ENCODE measurements around the gene FRRS1L. TPM values are rescaled to one million over a fixed set of nuclear protein-coding genes. Genes with fewer than 3 reads are reported as not detected.
A peak's percentile ranks its signal among the peaks of the same experiment; 100 is the strongest.

FRRS1L gene
- total RNA-seq, 1 experiment from 2014 or later = not detected

DNA sequence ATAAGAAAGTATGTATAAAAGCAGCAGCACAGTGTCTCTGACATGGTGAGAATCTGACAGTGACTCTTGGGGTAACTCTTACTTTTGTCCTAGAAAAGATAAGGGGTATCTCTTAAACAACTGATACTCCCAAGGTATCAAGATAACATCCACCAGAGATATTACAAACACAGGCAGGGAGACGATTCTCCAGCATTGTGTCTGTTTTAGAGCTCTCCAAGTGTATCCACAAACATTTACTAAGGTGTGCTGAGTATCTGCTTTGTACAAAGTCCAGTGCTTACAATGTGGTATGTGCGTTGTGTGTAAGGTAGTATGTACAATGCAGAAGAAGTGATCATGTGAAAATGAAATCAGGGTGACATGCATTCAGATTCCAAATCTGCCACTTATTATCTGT lies 42.9 kb downstream of the FRRS1L start:
- no peaks in the 10 kb centered on the region for H3K36me3 ChIP-seq (ENCODE audit: low read depth)
- no peaks in the 10 kb centered on the region for H3K9me3 ChIP-seq (ENCODE audit: insufficient read depth, low read depth)
- no TSS peak for BruUV-seq (replicated peaks)
- no peak overlapping the region for H3K27ac ChIP-seq
- TF ChIP-seq, protein P1, sequence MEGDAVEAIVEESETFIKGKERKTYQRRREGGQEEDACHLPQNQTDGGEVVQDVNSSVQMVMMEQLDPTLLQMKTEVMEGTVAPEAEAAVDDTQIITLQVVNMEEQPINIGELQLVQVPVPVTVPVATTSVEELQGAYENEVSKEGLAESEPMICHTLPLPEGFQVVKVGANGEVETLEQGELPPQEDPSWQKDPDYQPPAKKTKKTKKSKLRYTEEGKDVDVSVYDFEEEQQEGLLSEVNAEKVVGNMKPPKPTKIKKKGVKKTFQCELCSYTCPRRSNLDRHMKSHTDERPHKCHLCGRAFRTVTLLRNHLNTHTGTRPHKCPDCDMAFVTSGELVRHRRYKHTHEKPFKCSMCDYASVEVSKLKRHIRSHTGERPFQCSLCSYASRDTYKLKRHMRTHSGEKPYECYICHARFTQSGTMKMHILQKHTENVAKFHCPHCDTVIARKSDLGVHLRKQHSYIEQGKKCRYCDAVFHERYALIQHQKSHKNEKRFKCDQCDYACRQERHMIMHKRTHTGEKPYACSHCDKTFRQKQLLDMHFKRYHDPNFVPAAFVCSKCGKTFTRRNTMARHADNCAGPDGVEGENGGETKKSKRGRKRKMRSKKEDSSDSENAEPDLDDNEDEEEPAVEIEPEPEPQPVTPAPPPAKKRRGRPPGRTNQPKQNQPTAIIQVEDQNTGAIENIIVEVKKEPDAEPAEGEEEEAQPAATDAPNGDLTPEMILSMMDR (conservative IDR thresholded peaks at IDR 0.05) = no peak
- no peak for TF ChIP-seq EZH2 (IDR thresholded peaks at IDR 0.05; ENCODE audit: low read depth)
- H3K79me2 ChIP-seq (ENCODE audit: low read depth) = peaks cover 7% of the 10 kb centered on the region
- intact Hi-C loops (cut with micrococcal nuclease; ENCODE audit: unreplicated experiment) = no loop called here
- CTCF ChIA-PET = no interaction called here
- H3K4me3 ChIP-seq = no peak overlapping the region
- H4K20me1 ChIP-seq (ENCODE audit: insufficient read depth) = no peaks in the 10 kb centered on the region
- no peaks in the 10 kb centered on the region for H3F3A ChIP-seq (ENCODE audit: insufficient read depth, low read depth)
- H2AFZ ChIP-seq = no peak overlapping the region
- no peaks in the 10 kb centered on the region for H3K27me3 ChIP-seq (ENCODE audit: insufficient read depth, low read depth)
- no peak overlapping the region for H3K4me2 ChIP-seq
- DNase-seq = no peak
- peaks cover 7% of the 10 kb centered on the region for H3K4me1 ChIP-seq (replicated peaks; ENCODE audit: insufficient read depth)
- H3K9me2 ChIP-seq (ENCODE audit: insufficient read depth) = no peaks in the 10 kb centered on the region; the same call in 1 of the 2 replicates
- POLR2A ChIA-PET (ENCODE audit: unreplicated experiment) = no interaction called here

DNA sequence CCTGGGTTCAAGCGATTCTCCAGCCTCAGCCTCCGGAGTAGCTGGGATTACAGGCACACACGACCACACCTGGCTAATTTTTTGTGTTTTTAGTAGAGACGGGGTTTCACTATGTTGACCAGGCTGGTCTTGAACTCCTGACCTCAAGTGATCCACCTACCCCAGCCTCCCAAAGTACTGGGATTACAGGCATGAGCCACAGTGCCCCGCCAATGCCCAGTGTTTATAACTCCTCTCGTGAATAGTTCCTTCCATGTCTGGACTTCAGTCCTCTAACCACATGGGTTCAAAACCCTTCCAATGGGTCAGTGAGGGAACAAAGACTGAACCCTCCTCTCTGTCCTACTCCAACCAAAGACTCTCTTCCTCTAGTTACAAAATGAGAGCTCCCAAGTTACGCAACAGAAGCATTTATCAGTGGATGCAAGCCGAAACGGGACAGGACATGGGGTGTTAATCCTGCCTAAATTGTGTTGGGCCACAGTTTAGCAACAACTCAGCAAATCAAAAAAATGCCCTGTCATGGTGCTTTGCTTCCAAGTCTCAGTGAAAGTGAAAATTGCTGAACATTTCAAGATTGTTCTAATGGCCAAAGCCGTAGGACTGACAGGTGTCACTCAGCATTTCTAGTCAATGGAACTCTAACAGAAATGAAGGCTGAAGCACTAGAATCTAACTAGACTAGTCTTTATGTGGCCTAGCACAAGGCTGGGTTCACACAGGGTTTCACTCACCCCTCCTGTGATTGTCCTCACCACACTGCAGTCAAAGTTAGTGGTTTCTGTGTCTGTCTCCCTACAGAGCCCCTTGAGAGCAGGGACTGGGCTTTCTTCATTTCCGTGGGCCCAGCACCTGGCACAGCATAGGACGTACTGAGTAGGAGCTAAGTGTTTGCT lies 44.1 kb downstream of the FRRS1L start:
- H3K9me3 ChIP-seq (ENCODE audit: insufficient read depth, low read depth) = no peaks in the 10 kb centered on the region
- TF ChIP-seq, protein P1 (conservative IDR thresholded peaks at IDR 0.05) = no peak
- no peak for TF ChIP-seq EZH2 (IDR thresholded peaks at IDR 0.05; ENCODE audit: low read depth)
- H3K27ac ChIP-seq = no peak overlapping the region
- H3K79me2 ChIP-seq (ENCODE audit: low read depth) = peaks cover 18% of the 10 kb centered on the region
- ChIA-PET CTCF (interaction anchor here (0.6 kb wide), 1 partner anchor 279 kb away, joined by 3 read pairs; no protein-coding TSS in a partner anchor), POLR2A (ENCODE audit: unreplicated experiment) (no interaction called here)
- no peaks in the 10 kb centered on the region; the same call in 1 of the 2 replicates for H3K9me2 ChIP-seq (ENCODE audit: insufficient read depth)
- no peak overlapping the region for H3K4me3 ChIP-seq
- no peaks in the 10 kb centered on the region for H3K27me3 ChIP-seq (ENCODE audit: insufficient read depth, low read depth)
- H3F3A ChIP-seq (ENCODE audit: insufficient read depth, low read depth) = peaks cover 7% of the 10 kb centered on the region; the same call in 1 of the 2 replicates
- intact Hi-C loops (cut with micrococcal nuclease; ENCODE audit: unreplicated experiment) = no loop called here
- H4K20me1 ChIP-seq (ENCODE audit: insufficient read depth) = peaks cover 9% of the 10 kb centered on the region
- H2AFZ ChIP-seq = no peak overlapping the region
- H3K4me2 ChIP-seq = no peak overlapping the region
- H3K36me3 ChIP-seq (ENCODE audit: low read depth) = no peaks in the 10 kb centered on the region
- no TSS peak for BruUV-seq (replicated peaks)
- no peak for DNase-seq
- peaks cover 11% of the 10 kb centered on the region for H3K4me1 ChIP-seq (replicated peaks; ENCODE audit: insufficient read depth)

DNA sequence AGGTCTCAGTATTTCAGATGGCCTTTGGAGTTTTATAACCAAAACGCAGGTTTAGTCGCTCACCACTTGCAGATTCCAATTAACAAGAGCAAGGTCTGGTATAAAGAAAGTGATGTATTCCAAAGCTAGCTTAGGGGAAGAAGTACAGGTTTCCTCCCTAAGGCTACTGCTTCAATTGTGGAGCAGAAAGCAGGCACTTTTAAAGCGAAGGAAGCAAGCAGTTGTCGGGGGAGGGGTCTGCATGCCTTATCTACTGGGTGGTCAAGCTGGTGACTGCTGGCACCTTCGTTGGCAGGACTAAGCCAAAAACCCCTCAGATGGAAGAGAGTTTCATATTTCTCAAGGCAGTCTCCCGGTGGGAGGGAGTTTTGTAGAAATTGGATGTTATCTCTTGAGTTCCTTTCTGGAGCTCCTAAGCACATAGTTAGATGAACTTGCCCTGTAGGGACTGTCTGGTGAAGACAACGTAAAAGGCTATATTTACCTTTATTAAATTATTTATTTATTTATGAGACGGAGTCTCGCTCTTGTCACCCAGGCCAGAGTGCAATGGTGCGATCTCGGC lies 45.7 kb downstream of the FRRS1L start:
- DNase-seq = no peak
- H3K9me3 ChIP-seq (ENCODE audit: insufficient read depth, low read depth) = no peaks in the 10 kb centered on the region
- CTCF ChIA-PET = no interaction called here
- intact Hi-C loops (cut with micrococcal nuclease; ENCODE audit: unreplicated experiment) = no loop called here
- peak overlapping the region; percentile 77; the same call in 1 of the 2 replicates for H3K4me2 ChIP-seq
- no peak for TF ChIP-seq EZH2 (IDR thresholded peaks at IDR 0.05; ENCODE audit: low read depth)
- TF ChIP-seq, protein P1 (conservative IDR thresholded peaks at IDR 0.05) = no peak
- peaks cover 20% of the 10 kb centered on the region for H4K20me1 ChIP-seq (ENCODE audit: insufficient read depth)
- H2AFZ ChIP-seq = no peak overlapping the region
- peaks cover 28% of the 10 kb centered on the region for H3K4me1 ChIP-seq (replicated peaks; ENCODE audit: insufficient read depth)
- no peaks in the 10 kb centered on the region for H3K27me3 ChIP-seq (ENCODE audit: insufficient read depth, low read depth)
- H3K79me2 ChIP-seq (ENCODE audit: low read depth) = peaks cover 35% of the 10 kb centered on the region
- no TSS peak for BruUV-seq (replicated peaks)
- H3K4me3 ChIP-seq = no peak overlapping the region
- H3F3A ChIP-seq (ENCODE audit: insufficient read depth, low read depth) = peaks cover 7% of the 10 kb centered on the region; the same call in 1 of the 2 replicates
- no peak overlapping the region for H3K27ac ChIP-seq
- 0 out of 2 replicates have a peak, but pooled peaks cover 4% of the 10 kb centered on the region for H3K36me3 ChIP-seq (ENCODE audit: low read depth)
- POLR2A ChIA-PET (ENCODE audit: unreplicated experiment) = no interaction called here
- no peaks in the 10 kb centered on the region; the same call in 1 of the 2 replicates for H3K9me2 ChIP-seq (ENCODE audit: insufficient read depth)

All from PC-9 (cell line).